Neutrophil (primary cell): ENCODE measurements around the gene SLC12A8.

ENCODE experiments used
- H3K27ac ChIP-seq: fragments of 200-600 bp; sonication (generic); 2 replicates; pipeline ENCODE4 v1.5.1; 2016; ENCODE audit warnings: mild to moderate bottlenecking, moderate library complexity
- H3K27me3 ChIP-seq: fragments of 200-600 bp; sonication (generic); 2 replicates; pipeline ENCODE4 v1.6.0; 2016; ENCODE audit warnings: mild to moderate bottlenecking
- H3K36me3 ChIP-seq: fragments of 200-600 bp; sonication (generic); 2 replicates; pipeline ENCODE4 v1.5.1; 2017
- H3K4me1 ChIP-seq, 2 experiments: fragments of 200-600 bp in 1 of 2; sonication (generic) in 1 of 2; 1 replicate in 1 of 2; 2 replicates in 1 of 2; pipeline versions ENCODE4 v1.5.1 to v1.6.1; 2013 to 2016; ENCODE audit warnings: low read depth in 1 of 2, low read length in 1 of 2, mild to moderate bottlenecking in 1 of 2, moderate library complexity in 1 of 2; ENCODE audit not compliant: control insufficient read depth in 1 of 2, insufficient read depth in 1 of 2
- H3K4me3 ChIP-seq, 2 experiments: fragments of 200-600 bp in 1 of 2; sonication (generic) in 1 of 2; 1 replicate in 1 of 2; 2 replicates in 1 of 2; pipeline ENCODE4 v1.5.1; 2013 to 2016; ENCODE audit warnings: low read depth in 1 of 2, low read length in 1 of 2, mild to moderate bottlenecking in 1 of 2, moderate library complexity in 1 of 2
- H3K9me3 ChIP-seq: fragments of 200-600 bp; sonication (generic); 2 replicates; pipeline ENCODE4 v1.5.1; 2016
- TF ChIP-seq, protein P1 (sequence below): fragments of 200-600 bp; sonication (generic); IDR thresholded peaks from 2 replicates; pipeline ENCODE4 v1.5.1; 2016; ENCODE audit warnings: antibody characterized with exemption

Gene SLC12A8

DNA sequence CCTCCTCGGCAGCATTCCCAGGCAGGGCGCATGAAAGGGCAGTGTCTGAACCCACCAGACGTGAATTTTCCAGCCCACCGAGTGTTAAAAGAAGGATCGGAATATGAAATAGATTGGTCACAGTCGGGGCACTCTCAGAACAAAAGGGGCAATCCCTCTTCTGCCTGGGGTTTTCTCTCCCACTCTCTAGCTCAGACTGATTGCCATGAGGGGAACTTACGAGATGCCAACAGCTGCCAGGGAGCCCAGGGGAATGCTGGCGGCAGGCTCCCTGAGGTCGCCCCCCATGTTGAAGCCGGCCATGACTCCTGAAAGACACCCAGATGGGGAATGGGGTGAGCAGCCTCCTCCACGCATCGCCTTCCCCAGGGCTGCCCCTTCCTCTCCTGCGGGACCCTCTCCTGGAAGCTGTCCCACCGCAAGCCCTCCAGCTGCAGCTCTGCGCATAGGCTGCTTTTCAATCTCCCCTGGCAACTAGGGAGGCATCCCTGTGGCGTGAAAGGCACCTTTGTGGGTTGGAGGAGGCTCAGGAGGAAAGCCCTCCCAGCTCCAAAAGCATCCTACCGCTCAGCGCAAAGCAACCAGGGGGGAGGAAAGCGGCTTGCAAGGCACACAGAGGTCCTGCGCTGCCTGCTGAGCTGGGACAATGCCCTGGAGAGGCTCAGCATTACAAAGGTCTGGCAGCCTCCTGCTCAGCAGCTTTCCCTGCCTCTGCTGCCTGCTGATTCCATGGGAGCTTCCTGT is 92.0 kb downstream of the SLC12A8 start:
- Histone ChIP-seq H3K4me1 (no peaks in the 10 kb centered on the region), H3K27me3 (peaks cover 10% of the 10 kb centered on the region), H3K27ac (no peak overlapping the region), H3K9me3 (no peaks in the 10 kb centered on the region), H3K36me3 (no peaks in the 10 kb centered on the region), H3K4me3 (no peak overlapping the region)
- TF ChIP-seq, protein P1, sequence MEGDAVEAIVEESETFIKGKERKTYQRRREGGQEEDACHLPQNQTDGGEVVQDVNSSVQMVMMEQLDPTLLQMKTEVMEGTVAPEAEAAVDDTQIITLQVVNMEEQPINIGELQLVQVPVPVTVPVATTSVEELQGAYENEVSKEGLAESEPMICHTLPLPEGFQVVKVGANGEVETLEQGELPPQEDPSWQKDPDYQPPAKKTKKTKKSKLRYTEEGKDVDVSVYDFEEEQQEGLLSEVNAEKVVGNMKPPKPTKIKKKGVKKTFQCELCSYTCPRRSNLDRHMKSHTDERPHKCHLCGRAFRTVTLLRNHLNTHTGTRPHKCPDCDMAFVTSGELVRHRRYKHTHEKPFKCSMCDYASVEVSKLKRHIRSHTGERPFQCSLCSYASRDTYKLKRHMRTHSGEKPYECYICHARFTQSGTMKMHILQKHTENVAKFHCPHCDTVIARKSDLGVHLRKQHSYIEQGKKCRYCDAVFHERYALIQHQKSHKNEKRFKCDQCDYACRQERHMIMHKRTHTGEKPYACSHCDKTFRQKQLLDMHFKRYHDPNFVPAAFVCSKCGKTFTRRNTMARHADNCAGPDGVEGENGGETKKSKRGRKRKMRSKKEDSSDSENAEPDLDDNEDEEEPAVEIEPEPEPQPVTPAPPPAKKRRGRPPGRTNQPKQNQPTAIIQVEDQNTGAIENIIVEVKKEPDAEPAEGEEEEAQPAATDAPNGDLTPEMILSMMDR: no peak

DNA sequence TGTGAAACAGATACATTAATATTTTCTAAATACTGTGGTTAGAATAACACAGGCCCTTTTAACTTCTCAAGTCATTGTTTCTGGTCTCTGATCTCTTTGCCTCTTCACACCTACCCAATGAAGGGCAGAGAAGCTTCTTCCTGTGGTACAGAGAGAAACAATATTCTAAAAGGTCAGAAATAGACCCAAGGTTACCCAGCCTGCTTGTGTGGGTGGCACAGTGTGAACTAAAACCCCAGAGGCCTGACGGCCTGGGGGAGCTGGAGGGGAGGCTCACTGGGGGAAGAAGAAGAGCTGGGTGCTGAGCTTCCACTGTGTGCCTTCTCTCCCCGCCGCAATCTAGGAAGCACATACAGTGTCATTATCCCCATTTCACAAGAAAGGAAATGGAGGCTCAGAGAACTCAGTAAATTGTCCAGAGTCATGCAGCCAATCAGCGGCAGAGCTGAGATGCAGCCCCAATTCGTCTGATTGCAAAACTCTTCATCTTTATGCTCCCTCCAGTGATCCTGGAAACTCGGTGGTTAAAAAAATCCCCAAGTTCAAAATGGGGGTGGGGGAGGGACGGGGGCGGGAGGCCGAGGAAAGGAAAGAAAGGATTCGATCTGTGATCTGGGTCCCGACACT is 92.7 kb downstream of the SLC12A8 start:
- no peaks in the 10 kb centered on the region for H3K9me3 ChIP-seq
- no peaks in the 10 kb centered on the region for H3K36me3 ChIP-seq
- no peaks in the 10 kb centered on the region for H3K4me1 ChIP-seq
- TF ChIP-seq, protein P1: no peak
- H3K27me3 ChIP-seq: peaks cover 10% of the 10 kb centered on the region
- H3K27ac ChIP-seq: no peak overlapping the region
- H3K4me3 ChIP-seq: no peak overlapping the region

DNA sequence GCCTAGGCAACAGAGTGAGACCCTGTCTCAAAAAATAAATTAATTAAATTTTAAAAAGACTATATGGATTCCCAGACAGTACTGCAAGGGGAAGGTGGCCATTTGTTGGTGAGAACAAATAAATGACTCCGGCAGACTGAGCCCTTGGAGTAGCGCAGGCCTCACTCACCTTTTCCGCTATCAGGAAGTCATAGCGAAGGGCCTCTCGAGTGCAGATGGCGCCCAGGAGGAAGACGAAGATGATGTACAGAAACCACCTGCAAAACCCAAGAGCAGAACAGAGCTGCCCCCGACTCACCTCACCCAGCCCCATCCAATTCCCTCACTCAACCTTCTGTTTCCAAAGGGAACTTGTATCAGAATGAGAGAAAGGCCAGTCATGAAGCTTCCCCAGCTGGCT is 93.9 kb downstream of the SLC12A8 start:
- H3K9me3 ChIP-seq: no peaks in the 10 kb centered on the region
- H3K27me3 ChIP-seq: peaks cover 10% of the 10 kb centered on the region
- no peak overlapping the region for H3K27ac ChIP-seq
- TF ChIP-seq, protein P1: no peak
- no peak overlapping the region for H3K4me3 ChIP-seq
- no peaks in the 10 kb centered on the region for H3K36me3 ChIP-seq
- H3K4me1 ChIP-seq: no peaks in the 10 kb centered on the region

DNA sequence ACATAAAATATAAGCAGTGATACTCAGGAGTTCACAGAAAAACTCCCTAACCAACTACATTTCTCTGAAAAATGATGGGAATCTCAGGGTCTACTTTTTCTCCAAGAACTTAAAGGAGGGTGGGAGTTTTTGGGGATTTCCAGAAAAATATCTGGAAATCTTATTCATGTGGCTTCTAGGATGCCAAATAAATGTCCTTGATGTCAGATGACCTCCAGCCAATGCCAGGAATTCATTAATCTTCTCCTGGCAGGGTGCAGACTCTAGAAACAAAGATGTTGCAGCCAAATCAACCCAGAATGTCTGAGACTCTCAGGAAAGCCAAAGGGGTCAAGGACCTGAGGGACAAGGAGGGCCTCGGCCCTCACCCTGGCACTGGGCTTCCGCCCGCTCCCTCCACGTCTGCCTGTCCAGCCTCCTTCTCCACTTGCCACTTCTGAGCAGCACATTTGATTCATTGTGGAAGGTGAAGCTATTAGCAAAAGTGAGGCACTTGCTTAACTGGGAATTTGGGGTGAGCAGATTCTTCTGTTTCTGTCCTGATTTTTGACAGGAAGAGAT is 94.8 kb downstream of the SLC12A8 start:
- Histone ChIP-seq H3K27me3 (peaks cover 10% of the 10 kb centered on the region), H3K4me3 (no peak overlapping the region), H3K9me3 (no peaks in the 10 kb centered on the region), H3K27ac (no peak overlapping the region), H3K36me3 (no peaks in the 10 kb centered on the region), H3K4me1 (no peaks in the 10 kb centered on the region)
- TF ChIP-seq, protein P1: no peak

DNA sequence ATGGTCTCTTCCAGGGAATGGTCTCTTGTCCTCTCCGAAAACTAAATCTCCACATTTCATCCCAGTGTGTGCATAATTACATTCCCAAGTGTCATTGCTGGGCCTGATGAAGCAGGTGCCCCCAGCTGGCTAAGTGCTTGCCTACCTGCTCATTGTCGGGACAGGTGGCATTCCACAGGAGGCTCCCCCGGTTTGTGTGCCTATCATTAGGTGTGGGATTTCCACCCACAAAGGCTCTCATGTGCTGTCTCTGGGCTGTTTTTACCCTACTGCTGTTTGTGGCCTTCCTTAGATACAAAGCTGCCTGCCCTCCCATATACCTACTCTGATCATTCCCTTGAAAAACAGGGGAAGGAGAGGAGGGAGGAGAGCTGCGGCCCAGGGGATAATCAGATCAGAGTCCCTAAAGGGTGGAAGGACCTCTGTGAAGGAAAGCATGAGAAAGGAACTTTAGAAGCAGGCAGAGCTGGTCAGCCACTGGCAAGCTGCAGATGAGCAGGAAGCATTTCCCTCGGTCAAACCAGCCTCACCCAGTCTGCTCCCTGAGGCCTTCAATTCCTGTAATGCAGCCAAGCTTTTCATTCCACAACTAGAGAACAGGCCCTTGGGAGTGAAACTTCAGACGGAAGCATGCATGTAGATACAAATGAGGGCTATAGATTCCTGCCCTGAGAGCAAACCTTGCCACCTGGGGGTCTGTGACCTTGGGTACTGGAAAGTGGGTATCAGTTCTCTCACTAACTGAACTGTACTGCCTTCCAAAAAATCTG is 96.1 kb downstream of the SLC12A8 start:
- H3K27ac ChIP-seq: no peak overlapping the region
- TF ChIP-seq, protein P1: no peak

More for the DNA sequence above, 96.1 kb downstream of the SLC12A8 start:
- H3K27me3 ChIP-seq: peaks cover 10% of the 10 kb centered on the region
- no peaks in the 10 kb centered on the region for H3K36me3 ChIP-seq
- no peaks in the 10 kb centered on the region for H3K4me1 ChIP-seq
- no peak overlapping the region for H3K4me3 ChIP-seq
- no peaks in the 10 kb centered on the region for H3K9me3 ChIP-seq
